ENCODE measurements around the gene ZKSCAN1.

The ZKSCAN1 gene

DNA sequence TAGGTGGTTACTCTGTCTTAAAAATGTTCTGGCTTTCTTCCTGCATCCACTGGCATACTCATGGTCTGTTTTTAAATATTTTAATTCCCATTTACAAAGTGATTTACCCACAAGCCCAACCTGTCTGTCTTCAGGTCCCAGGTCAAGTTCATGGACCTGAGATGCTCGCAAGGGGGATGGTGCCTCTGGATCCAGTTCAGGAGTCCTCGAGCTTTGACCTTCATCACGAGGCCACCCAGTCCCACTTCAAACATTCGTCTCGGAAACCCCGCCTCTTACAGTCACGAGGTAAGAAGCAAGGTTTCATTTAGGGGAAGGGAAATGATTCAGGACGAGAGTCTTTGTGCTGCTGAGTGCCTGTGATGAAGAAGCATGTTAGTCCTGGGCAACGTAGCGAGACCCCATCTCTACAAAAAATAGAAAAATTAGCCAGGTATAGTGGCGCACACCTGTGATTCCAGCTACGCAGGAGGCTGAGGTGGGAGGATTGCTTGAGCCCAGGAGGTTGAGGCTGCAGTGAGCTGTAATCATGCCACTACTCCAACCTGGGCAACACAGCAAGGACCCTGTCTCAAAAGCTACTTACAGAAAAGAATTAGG, 8.7 kb downstream of the ZKSCAN1 start:
- TF ChIP-seq, protein P1, sequence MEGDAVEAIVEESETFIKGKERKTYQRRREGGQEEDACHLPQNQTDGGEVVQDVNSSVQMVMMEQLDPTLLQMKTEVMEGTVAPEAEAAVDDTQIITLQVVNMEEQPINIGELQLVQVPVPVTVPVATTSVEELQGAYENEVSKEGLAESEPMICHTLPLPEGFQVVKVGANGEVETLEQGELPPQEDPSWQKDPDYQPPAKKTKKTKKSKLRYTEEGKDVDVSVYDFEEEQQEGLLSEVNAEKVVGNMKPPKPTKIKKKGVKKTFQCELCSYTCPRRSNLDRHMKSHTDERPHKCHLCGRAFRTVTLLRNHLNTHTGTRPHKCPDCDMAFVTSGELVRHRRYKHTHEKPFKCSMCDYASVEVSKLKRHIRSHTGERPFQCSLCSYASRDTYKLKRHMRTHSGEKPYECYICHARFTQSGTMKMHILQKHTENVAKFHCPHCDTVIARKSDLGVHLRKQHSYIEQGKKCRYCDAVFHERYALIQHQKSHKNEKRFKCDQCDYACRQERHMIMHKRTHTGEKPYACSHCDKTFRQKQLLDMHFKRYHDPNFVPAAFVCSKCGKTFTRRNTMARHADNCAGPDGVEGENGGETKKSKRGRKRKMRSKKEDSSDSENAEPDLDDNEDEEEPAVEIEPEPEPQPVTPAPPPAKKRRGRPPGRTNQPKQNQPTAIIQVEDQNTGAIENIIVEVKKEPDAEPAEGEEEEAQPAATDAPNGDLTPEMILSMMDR (IDR thresholded peaks at IDR 0.05): no peak

DNA sequence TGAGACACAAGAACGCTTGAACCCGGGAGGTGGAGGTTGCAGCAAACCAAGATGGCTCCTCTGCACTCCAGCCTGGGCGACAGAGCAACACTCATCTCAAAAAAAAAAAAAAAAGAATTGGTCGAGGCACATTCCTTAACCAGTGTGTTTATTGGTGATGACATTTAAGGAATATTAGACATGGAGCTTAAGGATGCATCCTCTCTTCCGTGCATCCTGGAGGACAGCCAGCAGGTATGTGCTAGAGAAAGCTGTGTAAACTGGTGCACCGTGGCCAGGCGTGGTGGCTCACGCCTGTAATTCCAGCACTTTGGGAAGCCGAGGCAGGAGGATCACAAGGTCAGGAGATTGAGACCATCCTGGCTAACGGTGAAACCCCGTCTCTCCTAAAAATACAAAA, 11.8 kb downstream of the ZKSCAN1 start:
- TF ChIP-seq, protein P1 (IDR thresholded peaks at IDR 0.05): no peak

DNA sequence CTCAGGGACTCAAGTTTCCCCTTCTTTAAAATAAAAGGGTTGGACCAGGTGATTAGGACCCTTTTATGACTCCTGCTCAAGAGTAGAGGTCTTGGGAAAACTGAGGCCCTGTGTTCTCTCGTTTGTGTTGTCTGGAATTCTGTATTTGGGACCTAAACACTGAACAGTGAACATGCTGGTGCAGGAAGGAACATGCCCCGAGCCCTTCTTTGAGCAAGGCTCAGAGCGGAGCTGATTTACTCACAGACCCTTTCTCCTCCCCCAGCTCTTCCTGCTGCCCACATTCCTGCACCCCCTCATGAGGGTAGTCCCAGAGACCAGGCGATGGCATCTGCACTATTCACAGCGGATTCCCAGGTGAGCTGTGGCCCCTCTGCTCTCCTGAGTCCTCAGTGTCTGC, 14.2 kb downstream of the ZKSCAN1 start:
- TF ChIP-seq, protein P1 (IDR thresholded peaks at IDR 0.05): no peak

DNA sequence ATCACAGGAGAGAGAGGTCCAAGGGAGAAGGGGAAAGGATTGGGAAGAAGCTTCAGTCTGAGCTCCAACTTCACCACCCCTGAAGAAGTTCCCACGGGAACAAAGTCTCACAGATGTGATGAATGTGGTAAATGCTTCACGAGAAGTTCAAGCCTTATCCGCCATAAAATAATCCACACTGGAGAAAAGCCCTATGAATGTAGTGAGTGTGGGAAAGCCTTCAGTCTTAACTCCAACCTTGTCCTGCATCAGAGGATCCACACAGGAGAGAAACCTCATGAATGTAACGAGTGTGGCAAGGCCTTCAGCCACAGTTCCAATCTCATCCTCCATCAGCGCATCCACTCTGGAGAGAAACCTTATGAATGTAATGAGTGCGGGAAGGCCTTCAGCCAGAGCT, 18.1 kb downstream of the ZKSCAN1 start:
- TF ChIP-seq, protein P1 (IDR thresholded peaks at IDR 0.05): no peak

DNA sequence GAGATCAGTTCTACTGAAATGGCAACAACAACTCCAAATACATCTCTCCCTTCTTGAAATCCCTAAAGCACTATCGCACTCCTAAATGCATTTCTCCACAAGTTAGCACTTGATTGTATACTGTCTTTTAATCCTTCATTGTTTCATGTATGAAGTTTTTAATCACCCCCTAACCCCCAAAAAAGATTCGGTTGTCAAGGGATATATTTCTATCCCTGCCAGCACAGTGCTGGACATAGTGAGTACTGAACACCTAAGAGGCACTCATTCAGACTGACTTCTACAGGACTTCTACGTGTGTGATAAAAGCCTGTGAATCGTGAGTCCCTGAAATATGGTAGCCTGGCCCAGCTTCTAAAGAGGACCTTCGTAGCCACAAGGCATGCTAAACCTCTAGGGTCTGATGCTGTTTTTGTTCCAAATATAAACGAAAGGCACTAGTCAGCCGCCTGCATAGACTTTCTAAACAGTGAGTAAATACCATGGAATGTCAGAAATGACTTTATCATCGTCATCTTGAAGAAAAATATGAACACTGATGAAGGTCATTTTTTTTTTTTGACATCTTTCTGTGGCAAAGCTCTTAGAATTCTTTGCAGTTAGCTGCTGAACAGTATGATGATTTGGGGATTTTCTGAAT, 19.6 kb downstream of the ZKSCAN1 start:
- TF ChIP-seq, protein P1 (IDR thresholded peaks at IDR 0.05): no peak

DNA sequence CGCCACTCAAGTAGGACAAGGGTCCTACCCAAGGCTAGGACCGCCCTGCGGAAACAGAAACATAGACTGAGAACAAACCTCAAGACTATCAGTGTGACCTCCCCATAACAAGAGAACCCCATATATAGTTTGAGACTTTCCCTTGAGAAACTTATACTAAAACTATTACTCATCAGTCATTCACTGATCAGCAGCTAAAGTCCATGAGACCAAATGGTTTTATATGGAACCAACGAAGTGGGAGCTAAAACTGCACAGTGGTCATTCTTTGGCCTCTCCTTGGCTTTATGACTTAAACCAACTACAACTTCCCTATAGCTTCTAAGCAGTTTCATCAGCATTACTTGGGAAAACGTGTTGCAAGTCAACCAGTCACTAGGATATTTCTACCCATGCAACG, 20.5 kb downstream of the ZKSCAN1 start:
- TF ChIP-seq, protein P1 (IDR thresholded peaks at IDR 0.05): no peak

DNA sequence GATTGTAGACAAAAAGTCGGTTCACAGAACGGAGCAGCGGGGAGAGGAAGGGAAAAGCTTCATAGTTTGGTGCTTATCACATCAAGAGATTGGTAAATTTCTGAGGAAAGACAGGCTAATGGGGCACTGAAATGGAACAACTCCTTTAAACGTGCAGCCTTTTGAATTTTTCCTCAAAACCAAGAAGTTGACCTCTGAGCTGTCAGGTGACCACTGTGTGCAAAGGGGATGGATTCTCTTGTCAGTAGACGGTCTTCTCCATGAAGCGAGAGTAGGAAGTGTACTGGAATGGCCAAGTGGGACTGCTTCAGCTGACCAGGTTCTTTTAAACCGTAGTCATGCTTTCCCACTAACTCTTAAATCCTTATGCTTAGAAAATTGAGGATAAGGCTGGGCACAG, 22.9 kb downstream of the ZKSCAN1 start:
- TF ChIP-seq, protein P1 (IDR thresholded peaks at IDR 0.05): no peak
